ENCODE data around the gene SDK1. TPM values are rescaled to one million over a fixed set of nuclear protein-coding genes. Genes with fewer than 3 reads are reported as not detected.

SDK1 gene
- total and polyA plus RNA-seq, 2 experiments from 2014 or later: not detected

DNA sequence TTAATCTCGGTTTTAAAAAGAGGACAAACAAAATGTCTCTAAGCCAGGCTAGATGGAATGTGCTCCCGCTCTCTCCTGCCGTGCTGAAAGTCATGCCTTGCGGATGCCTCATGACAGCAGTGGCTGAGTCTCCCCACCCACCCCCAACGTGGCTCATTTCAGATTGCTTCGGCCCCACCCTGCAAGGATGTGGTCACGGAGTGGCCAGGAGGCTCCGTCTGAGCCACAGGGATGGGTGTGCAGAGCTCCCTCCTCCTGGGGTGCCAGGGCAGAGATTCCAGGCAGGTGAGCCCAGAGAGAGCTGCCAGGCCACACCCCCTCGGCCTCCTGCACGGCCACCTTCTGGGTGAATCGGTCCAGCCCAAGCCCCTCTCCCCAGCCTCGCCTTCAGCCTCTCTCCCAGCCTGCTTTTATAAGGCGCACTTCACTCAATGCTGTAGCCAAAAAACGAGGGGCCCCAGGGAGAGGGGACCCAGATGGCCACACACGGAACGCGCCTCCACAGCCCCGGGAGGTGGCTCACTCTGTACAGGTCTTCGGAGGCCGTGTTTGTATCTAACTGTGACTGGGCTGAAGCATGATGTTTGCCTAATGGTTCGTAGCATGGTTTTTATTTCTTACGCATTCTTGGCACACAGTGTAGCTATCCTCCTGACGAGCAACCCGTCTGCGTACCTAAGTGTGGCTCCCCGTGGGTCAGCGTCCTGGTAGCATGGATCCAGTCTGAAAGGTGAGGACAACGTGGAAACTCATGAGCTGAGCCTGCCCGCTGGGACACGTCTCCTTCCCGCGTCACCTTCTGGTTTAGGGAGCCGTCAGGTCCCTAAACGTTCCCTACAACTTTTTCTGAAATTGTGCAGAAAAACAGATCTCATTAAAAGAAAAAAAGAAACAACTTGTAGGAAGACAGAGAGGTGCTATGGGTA lies 967.3 kb downstream of the SDK1 start:
- in situ Hi-C loops (cut with MboI): no loop called here
- no peak for TF ChIP-seq EZH2phosphoT487 (IDR thresholded peaks at IDR 0.05; ENCODE audit: insufficient read depth, low read depth)
- TF ChIP-seq EZH2 (IDR thresholded peaks at IDR 0.05; ENCODE audit: insufficient read depth, poor library complexity, severe bottlenecking): no peak
- H3K9me2 ChIP-seq (ENCODE audit: insufficient read depth): no peaks in the 10 kb centered on the region
- no peaks in the 10 kb centered on the region for H3K4me1 ChIP-seq (ENCODE audit: insufficient read depth)
- no peak overlapping the region for H3K9ac ChIP-seq
- H3K27me3 ChIP-seq (replicated peaks; ENCODE audit: insufficient read depth): no peaks in the 10 kb centered on the region
- 63% methylated on average over 34 of the region's 34 CpGs for WGBS, 2 experiments (ENCODE audit: low coverage in 1 of 2, low lambda C conversion rate in 2 of 2, missing lambda C conversion rate in 2 of 2)
- DNase-seq: no peak
- no peaks in the 10 kb centered on the region for H3K9me3 ChIP-seq (ENCODE audit: low read depth)
- no peaks in the 10 kb centered on the region for H3K79me2 ChIP-seq (ENCODE audit: insufficient read depth)
- no peak overlapping the region for H2AFZ ChIP-seq
- no peak overlapping the region for H3K27ac ChIP-seq
- H4K20me1 ChIP-seq (ENCODE audit: insufficient read depth): no peaks in the 10 kb centered on the region
- H3K36me3 ChIP-seq (ENCODE audit: low read depth): no peaks in the 10 kb centered on the region
- no peaks in the 10 kb centered on the region for H3F3A ChIP-seq (ENCODE audit: insufficient read depth)
- no peak overlapping the region for H3K4me2 ChIP-seq (ENCODE audit: unreplicated experiment)
- no peak overlapping the region for H3K4me3 ChIP-seq

GRCh38 chr7:4269086-4269485 lies 968.0 kb downstream of the SDK1 start:
- H3K4me2 ChIP-seq (ENCODE audit: unreplicated experiment): no peak overlapping the region
- no peak for DNase-seq
- TF ChIP-seq EZH2 (IDR thresholded peaks at IDR 0.05; ENCODE audit: insufficient read depth, poor library complexity, severe bottlenecking) (no peak), EZH2phosphoT487 (IDR thresholded peaks at IDR 0.05; ENCODE audit: insufficient read depth, low read depth) (no peak)
- in situ Hi-C loops (cut with MboI): no loop called here
- H3K27me3 ChIP-seq (replicated peaks; ENCODE audit: insufficient read depth): no peaks in the 10 kb centered on the region
- no peaks in the 10 kb centered on the region for H3K79me2 ChIP-seq (ENCODE audit: insufficient read depth)
- no peak overlapping the region for H3K27ac ChIP-seq
- H3K4me1 ChIP-seq (ENCODE audit: insufficient read depth): no peaks in the 10 kb centered on the region
- no peak overlapping the region for H2AFZ ChIP-seq
- H3K9me2 ChIP-seq (ENCODE audit: insufficient read depth): no peaks in the 10 kb centered on the region
- 48 to 51% methylated on average over 9 of the region's 9 CpGs for WGBS, 2 experiments (ENCODE audit: low coverage in 1 of 2, low lambda C conversion rate in 2 of 2, missing lambda C conversion rate in 2 of 2)
- H3K36me3 ChIP-seq (ENCODE audit: low read depth): no peaks in the 10 kb centered on the region
- H3K9me3 ChIP-seq (ENCODE audit: low read depth): no peaks in the 10 kb centered on the region
- no peak overlapping the region for H3K4me3 ChIP-seq
- H3F3A ChIP-seq (ENCODE audit: insufficient read depth): no peaks in the 10 kb centered on the region
- no peaks in the 10 kb centered on the region for H4K20me1 ChIP-seq (ENCODE audit: insufficient read depth)
- H3K9ac ChIP-seq: no peak overlapping the region

DNA sequence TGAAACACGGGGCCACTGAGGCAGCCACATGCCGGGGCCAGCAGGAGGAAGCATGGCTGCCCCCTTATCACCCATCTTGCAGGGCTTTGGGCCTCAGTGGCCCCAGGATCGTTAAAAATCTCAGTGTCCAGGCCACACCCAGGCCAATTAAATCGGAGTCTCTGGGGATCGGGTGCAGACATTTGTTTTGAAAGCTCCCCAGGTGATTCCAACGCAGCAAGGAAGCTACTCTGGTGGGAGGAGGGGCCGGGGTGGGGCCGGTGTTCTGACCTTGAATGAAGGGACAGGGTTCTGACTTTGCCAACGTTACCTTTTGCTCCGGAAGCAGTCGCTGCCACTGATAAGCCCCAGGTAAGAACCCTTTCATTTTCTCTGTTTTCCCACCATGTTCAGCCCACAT lies 968.7 kb downstream of the SDK1 start:
- DNase-seq: no peak
- Histone ChIP-seq H2AFZ (no peak overlapping the region), H3K4me1 (ENCODE audit: insufficient read depth) (no peaks in the 10 kb centered on the region), H3K79me2 (ENCODE audit: insufficient read depth) (no peaks in the 10 kb centered on the region), H3K36me3 (ENCODE audit: low read depth) (no peaks in the 10 kb centered on the region), H3K4me2 (ENCODE audit: unreplicated experiment) (no peak overlapping the region), H3K9me3 (ENCODE audit: low read depth) (no peaks in the 10 kb centered on the region), H3K27me3 (replicated peaks; ENCODE audit: insufficient read depth) (no peaks in the 10 kb centered on the region), H4K20me1 (ENCODE audit: insufficient read depth) (no peaks in the 10 kb centered on the region), H3K4me3 (no peak overlapping the region), H3F3A (ENCODE audit: insufficient read depth) (no peaks in the 10 kb centered on the region), H3K27ac (no peak overlapping the region), H3K9me2 (ENCODE audit: insufficient read depth) (no peaks in the 10 kb centered on the region), H3K9ac (no peak overlapping the region)
- TF ChIP-seq EZH2 (IDR thresholded peaks at IDR 0.05; ENCODE audit: insufficient read depth, poor library complexity, severe bottlenecking) (no peak), EZH2phosphoT487 (IDR thresholded peaks at IDR 0.05; ENCODE audit: insufficient read depth, low read depth) (no peak)
- WGBS, 2 experiments (ENCODE audit: low coverage in 1 of 2, low lambda C conversion rate in 2 of 2, missing lambda C conversion rate in 2 of 2): 51 to 52% methylated on average over 10 to 11 of the region's 11 CpGs
- in situ Hi-C loops (cut with MboI): no loop called here

GRCh38 chr7:4270268-4270667 lies 969.2 kb downstream of the SDK1 start:
- no peaks in the 10 kb centered on the region for H3K9me3 ChIP-seq (ENCODE audit: low read depth)
- no peak overlapping the region for H3K27ac ChIP-seq
- no peak overlapping the region for H2AFZ ChIP-seq
- no peak overlapping the region for H3K4me2 ChIP-seq (ENCODE audit: unreplicated experiment)
- no peak for DNase-seq
- 64 to 69% methylated on average over 12 of the region's 12 CpGs for WGBS, 2 experiments (ENCODE audit: low coverage in 1 of 2, low lambda C conversion rate in 2 of 2, missing lambda C conversion rate in 2 of 2)
- no peaks in the 10 kb centered on the region for H4K20me1 ChIP-seq (ENCODE audit: insufficient read depth)
- H3K4me1 ChIP-seq (ENCODE audit: insufficient read depth): no peaks in the 10 kb centered on the region
- H3K9ac ChIP-seq: no peak overlapping the region
- H3K36me3 ChIP-seq (ENCODE audit: low read depth): no peaks in the 10 kb centered on the region
- in situ Hi-C loops (cut with MboI): no loop called here
- H3K79me2 ChIP-seq (ENCODE audit: insufficient read depth): no peaks in the 10 kb centered on the region
- H3K27me3 ChIP-seq (replicated peaks; ENCODE audit: insufficient read depth): no peaks in the 10 kb centered on the region
- no peaks in the 10 kb centered on the region for H3F3A ChIP-seq (ENCODE audit: insufficient read depth)
- TF ChIP-seq EZH2phosphoT487 (IDR thresholded peaks at IDR 0.05; ENCODE audit: insufficient read depth, low read depth) (no peak), EZH2 (IDR thresholded peaks at IDR 0.05; ENCODE audit: insufficient read depth, poor library complexity, severe bottlenecking) (no peak)
- H3K4me3 ChIP-seq: no peak overlapping the region
- no peaks in the 10 kb centered on the region for H3K9me2 ChIP-seq (ENCODE audit: insufficient read depth)

All from GM23248 (cell line).